SU-DHL-6 (cell line): ENCODE results near the gene WNT3A.

Experiments used
- CTCF ChIP-seq: fragments of 200-600 bp; sonication (generic); IDR thresholded peaks from one replicate; pipeline ENCODE4 v1.5.1; 2017; ENCODE audit warnings: antibody characterized with exemption, mild to moderate bottlenecking, low read length, moderate library complexity; ENCODE audit not compliant: insufficient read depth, poor library complexity, severe bottlenecking
- EZH2phosphoT487 ChIP-seq: fragments of 200-600 bp; sonication (generic), shearing (Covaris generic); conservative IDR thresholded peaks from 2 replicates; pipeline ENCODE4 v1.6.1; 2018; ENCODE audit warnings: mild to moderate bottlenecking, antibody characterized with exemption, low read length, moderate library complexity, mixed read lengths

GRCh38 chr1:228087771-228088251, 81.0 kb downstream of the WNT3A start:
- TF ChIP-seq CTCF = no peak
- TF ChIP-seq EZH2phosphoT487 = no peak
